DOHH2 (cell line): ENCODE data around the gene CD200.

Source experiments
- EZH2phosphoT487 ChIP-seq: fragments of 200-600 bp; sonication (generic); IDR thresholded peaks from 2 replicates; pipeline ENCODE4 v1.6.1; 2017; ENCODE audit warnings: borderline replicate concordance, mild to moderate bottlenecking, antibody characterized with exemption, low read length, moderate library complexity, mixed read lengths
- TF ChIP-seq, protein P1 (sequence below): fragments of 200-600 bp; sonication (generic); IDR thresholded peaks from one replicate; pipeline ENCODE4 v1.5.1; 2014; ENCODE audit warnings: antibody characterized with exemption, mild to moderate bottlenecking, low read depth, low read length; ENCODE audit not compliant: poor library complexity, severe bottlenecking

DNA sequence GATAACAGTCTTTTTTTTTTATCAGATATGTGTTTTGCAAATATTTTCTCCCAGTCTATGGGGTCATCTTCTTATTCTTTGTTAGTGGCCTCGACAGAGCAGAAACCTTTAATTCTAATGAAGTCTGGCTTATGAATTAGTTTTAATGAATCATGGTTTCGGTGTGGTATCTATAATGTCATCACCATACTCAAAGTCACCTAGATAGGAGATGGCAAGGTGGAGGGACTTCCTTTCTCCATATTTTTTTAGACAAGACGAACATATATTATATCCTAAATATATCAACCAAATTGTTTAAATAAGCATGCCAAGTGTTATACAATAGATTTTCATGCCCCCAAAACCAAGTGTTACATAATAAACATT is 60.4 kb downstream of the CD200 start:
- TF ChIP-seq, protein P1, sequence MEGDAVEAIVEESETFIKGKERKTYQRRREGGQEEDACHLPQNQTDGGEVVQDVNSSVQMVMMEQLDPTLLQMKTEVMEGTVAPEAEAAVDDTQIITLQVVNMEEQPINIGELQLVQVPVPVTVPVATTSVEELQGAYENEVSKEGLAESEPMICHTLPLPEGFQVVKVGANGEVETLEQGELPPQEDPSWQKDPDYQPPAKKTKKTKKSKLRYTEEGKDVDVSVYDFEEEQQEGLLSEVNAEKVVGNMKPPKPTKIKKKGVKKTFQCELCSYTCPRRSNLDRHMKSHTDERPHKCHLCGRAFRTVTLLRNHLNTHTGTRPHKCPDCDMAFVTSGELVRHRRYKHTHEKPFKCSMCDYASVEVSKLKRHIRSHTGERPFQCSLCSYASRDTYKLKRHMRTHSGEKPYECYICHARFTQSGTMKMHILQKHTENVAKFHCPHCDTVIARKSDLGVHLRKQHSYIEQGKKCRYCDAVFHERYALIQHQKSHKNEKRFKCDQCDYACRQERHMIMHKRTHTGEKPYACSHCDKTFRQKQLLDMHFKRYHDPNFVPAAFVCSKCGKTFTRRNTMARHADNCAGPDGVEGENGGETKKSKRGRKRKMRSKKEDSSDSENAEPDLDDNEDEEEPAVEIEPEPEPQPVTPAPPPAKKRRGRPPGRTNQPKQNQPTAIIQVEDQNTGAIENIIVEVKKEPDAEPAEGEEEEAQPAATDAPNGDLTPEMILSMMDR: no peak
- no peak for TF ChIP-seq EZH2phosphoT487
